ENCODE data around the gene CCDC197. TPM values are rescaled to one million over a fixed set of nuclear protein-coding genes. Genes with fewer than 3 reads are reported as not detected.

The CCDC197 gene
- total and polyA plus RNA-seq, 8 donors: not detected

DNA sequence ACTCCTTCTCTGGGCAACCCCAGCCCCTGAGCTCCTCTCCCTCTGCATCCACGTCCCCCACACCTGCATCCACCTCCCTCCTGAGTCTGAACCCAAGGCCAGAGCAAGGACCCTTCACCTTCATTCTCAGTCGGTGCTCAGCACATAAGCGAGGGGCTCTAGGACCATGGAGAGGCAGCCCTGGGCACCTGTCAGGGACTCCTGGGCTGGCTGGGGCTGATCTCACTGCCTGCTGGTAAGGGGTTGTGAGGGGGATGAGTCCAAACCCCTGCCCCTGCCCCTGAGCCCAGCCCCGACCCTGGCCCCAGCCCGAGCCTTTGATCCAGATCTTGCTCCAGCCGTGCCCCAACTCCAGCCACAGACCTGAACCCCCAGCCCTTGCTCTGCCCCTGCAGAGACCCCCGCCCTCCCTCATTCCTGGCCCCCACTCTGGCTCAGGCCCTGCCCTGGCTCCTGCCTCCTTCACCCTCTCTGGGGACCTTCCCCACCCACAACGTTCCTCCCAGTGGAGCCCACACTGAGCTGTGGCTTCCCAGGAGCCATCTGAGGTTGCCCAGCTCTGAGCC, 888 bp upstream of the CCDC197 start:
- TF ChIP-seq, protein P1, sequence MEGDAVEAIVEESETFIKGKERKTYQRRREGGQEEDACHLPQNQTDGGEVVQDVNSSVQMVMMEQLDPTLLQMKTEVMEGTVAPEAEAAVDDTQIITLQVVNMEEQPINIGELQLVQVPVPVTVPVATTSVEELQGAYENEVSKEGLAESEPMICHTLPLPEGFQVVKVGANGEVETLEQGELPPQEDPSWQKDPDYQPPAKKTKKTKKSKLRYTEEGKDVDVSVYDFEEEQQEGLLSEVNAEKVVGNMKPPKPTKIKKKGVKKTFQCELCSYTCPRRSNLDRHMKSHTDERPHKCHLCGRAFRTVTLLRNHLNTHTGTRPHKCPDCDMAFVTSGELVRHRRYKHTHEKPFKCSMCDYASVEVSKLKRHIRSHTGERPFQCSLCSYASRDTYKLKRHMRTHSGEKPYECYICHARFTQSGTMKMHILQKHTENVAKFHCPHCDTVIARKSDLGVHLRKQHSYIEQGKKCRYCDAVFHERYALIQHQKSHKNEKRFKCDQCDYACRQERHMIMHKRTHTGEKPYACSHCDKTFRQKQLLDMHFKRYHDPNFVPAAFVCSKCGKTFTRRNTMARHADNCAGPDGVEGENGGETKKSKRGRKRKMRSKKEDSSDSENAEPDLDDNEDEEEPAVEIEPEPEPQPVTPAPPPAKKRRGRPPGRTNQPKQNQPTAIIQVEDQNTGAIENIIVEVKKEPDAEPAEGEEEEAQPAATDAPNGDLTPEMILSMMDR (IDR thresholded peaks at IDR 0.05): no peak
- DNase-seq: no peak

DNA sequence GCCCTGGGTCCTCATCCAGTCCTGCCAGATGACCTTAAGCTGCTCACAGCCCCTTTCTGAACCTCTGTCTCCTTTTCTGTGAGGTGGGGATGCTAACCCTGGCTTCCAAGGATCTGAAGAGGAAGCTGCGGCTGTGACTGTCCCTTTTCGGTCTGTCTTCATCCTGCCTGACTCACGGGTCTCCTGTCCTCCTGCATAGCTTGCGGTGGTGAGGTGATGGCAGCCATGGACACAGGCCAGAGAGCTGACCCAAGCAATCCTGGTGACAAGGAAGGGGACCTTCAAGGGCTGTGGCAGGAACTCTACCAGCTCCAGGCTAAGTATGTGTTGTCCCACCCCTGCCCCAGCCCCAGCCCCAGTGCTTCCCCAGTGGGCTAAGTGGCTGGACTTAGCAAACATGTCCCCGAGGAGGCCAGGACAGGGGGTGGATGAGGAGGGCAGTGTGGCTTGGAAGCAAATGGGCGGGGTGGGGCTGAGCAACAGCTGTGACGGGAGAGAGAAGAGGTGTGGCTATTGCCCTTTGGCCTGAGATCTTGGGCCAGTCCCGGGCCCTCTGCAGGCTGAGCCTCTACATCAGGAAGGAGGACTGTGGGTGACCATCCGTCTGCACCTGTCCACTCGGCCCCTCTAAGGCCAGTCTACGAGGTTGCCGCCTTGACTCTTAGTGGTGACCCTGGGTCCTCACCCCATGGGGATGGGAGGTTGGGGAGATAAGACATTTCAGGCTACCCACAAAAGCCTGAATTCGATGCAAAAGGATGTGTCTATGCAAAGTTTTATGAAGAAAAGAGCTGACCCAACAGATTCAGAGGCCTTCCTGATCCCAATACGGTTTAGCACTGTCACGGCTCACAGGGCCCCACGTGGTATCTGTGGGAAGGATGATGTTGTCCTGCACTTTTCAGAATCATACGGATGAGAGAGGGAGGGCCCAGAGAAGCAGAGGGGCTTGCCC, 1.1 kb downstream of the CCDC197 start:
- TF ChIP-seq, protein P1 (IDR thresholded peaks at IDR 0.05): no peak
- no peak overlapping the region for H3K27ac ChIP-seq
- no peaks in the 10 kb centered on the region for H3K4me1 ChIP-seq
- no peaks in the 10 kb centered on the region for H3K27me3 ChIP-seq
- ATAC-seq: no peak
- H3K9me3 ChIP-seq: no peaks in the 10 kb centered on the region
- H3K4me3 ChIP-seq: no peak overlapping the region
- no peak for DNase-seq
- 84 to 91% methylated on average over 17 of the region's 17 CpGs for WGBS, 2 donors
- H3K36me3 ChIP-seq: no peaks in the 10 kb centered on the region
- FAIRE-seq: no peak
- intact Hi-C loops (cut with DNase I): no loop called here

More for the DNA sequence above, 888 bp upstream of the CCDC197 start:
- no peaks in the 10 kb centered on the region for H3K4me1 ChIP-seq
- no peak overlapping the region for H3K27ac ChIP-seq
- WGBS, 2 donors: 53 to 61% methylated on average over 7 to 8 of the region's 8 CpGs
- ATAC-seq (no peak), FAIRE-seq (no peak)
- H3K27me3 ChIP-seq: no peaks in the 10 kb centered on the region
- H3K9me3 ChIP-seq: no peaks in the 10 kb centered on the region
- H3K36me3 ChIP-seq: no peaks in the 10 kb centered on the region
- no peak overlapping the region for H3K4me3 ChIP-seq
- intact Hi-C loops (cut with DNase I): no loop called here

DNA sequence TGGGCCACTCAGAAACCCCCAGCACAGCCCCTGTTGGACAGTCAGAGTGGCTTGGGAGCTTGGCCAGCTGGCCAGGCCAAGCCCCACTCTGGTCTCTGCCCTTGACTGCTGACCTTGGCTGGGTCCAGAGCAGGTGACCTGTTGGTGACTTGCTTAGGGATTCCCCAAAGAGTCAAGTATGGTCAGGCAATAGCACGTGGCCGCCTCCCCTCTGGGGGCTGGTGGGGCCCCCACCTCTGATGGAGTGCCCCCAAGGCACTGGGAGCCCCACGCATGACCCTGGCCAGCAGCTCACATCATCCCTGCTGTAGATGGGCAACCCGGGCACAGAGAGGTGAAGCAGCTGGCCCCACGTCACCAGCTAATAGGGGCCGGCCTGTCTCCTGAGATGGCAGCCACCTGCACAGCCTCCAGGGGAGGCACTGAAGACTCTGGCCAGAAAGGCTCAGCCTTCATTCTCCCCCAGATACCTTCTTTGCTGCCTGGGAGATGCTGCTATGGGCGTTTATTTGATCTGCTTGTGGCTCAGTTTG, 1.8 kb downstream of the CCDC197 start:
- no peaks in the 10 kb centered on the region for H3K27me3 ChIP-seq
- H3K4me1 ChIP-seq: no peaks in the 10 kb centered on the region
- ATAC-seq (no peak), FAIRE-seq (no peak), DNase-seq (no peak)
- no peaks in the 10 kb centered on the region for H3K9me3 ChIP-seq
- no peak overlapping the region for H3K4me3 ChIP-seq
- TF ChIP-seq, protein P1 (IDR thresholded peaks at IDR 0.05): no peak
- WGBS, 2 donors: 81 to 98% methylated on average over 7 of the region's 7 CpGs
- no peaks in the 10 kb centered on the region for H3K36me3 ChIP-seq
- H3K27ac ChIP-seq: no peak overlapping the region
- intact Hi-C loops (cut with DNase I): no loop called here

DNA sequence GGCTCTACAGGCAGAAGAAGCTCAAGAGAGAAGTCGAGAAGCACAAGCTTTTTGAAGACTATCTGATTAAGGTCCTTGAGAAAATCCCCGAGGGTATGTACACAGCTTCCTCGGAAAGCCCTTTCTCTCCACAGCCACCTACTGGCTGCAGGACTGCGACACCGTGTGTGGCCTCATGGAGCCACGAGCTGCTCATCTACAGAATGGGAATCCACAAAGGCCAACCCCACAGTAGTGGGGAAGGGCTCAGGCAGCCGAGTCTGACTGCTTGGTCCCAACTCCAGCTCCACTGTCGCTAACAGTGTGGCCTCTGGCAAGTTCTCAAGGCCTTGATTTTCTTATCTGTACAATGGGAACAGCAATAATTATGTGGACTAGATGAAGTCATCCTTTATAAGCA, 2.5 kb downstream of the CCDC197 start:
- Histone ChIP-seq H3K4me1 (no peaks in the 10 kb centered on the region), H3K27me3 (no peaks in the 10 kb centered on the region), H3K36me3 (no peaks in the 10 kb centered on the region), H3K27ac (no peak overlapping the region), H3K4me3 (no peak overlapping the region), H3K9me3 (no peaks in the 10 kb centered on the region)
- no peak for DNase-seq
- TF ChIP-seq, protein P1 (IDR thresholded peaks at IDR 0.05): no peak
- WGBS, 2 donors: 60 to 73% methylated on average over 8 of the region's 8 CpGs
- no peak for ATAC-seq
- FAIRE-seq: no peak
- intact Hi-C loops (cut with DNase I): no loop called here
